Measurements from ENCODE around the gene ELAVL3.
A peak's percentile ranks its signal among the peaks of the same experiment; 100 is the strongest.

ELAVL3 gene

GRCh38 chr19:11489378-11489777, 8.5 kb upstream of the ELAVL3 start:
- TF ChIP-seq CTCF (IDR thresholded peaks at IDR 0.05; ENCODE audit: low read length, missing control alignments): no peak
- no peak overlapping the region for H3K4me3 ChIP-seq (replicated peaks; ENCODE audit: low read depth, low read length)
- DNase-seq (ENCODE audit: low read depth): no peak

GRCh38 chr19:11486661-11487503, 6.0 kb upstream of the ELAVL3 start:
- no peak overlapping the region for H3K4me3 ChIP-seq (replicated peaks; ENCODE audit: low read depth, low read length)
- no peak for DNase-seq (ENCODE audit: low read depth)
- TF ChIP-seq CTCF (IDR thresholded peaks at IDR 0.05; ENCODE audit: low read length, missing control alignments): no peak

GRCh38 chr19:11485245-11485837, 4.5 kb upstream of the ELAVL3 start:
- H3K4me3 ChIP-seq (replicated peaks; ENCODE audit: low read depth, low read length): no peak overlapping the region
- no peak for TF ChIP-seq CTCF (IDR thresholded peaks at IDR 0.05; ENCODE audit: low read length, missing control alignments)
- DNase-seq (ENCODE audit: low read depth): no peak

- H3K4me3 ChIP-seq (replicated peaks; ENCODE audit: low read depth, low read length): no peak overlapping the region
- TF ChIP-seq CTCF (IDR thresholded peaks at IDR 0.05; ENCODE audit: low read length, missing control alignments): no peak
- no peak for DNase-seq (ENCODE audit: low read depth)
Observed at GRCh38 chr19:11483366-11484111, 2.7 kb upstream of the ELAVL3 start.

GRCh38 chr19:11482384-11483050, 1.7 kb upstream of the ELAVL3 start:
- peak; percentile 46 for TF ChIP-seq CTCF (IDR thresholded peaks at IDR 0.05; ENCODE audit: low read length, missing control alignments)
- H3K4me3 ChIP-seq (replicated peaks; ENCODE audit: low read depth, low read length): peak overlapping the region; percentile 49

GRCh38 chr19:11481534-11482383, 913 bp upstream of the ELAVL3 start:
- TF ChIP-seq CTCF (IDR thresholded peaks at IDR 0.05; ENCODE audit: low read length, missing control alignments): no peak
- peak; percentile 91 for DNase-seq (ENCODE audit: low read depth)
- peak overlapping the region; percentile 49 for H3K4me3 ChIP-seq (replicated peaks; ENCODE audit: low read depth, low read length)

More at GRCh38 chr19:11482384-11483050, 1.7 kb upstream of the ELAVL3 start:
- peak; percentile 88 for DNase-seq (ENCODE audit: low read depth)
